Transverse colon (tissue), 4 donors: ENCODE measurements around the gene RALGPS1. TPM values are rescaled to one million over a fixed set of nuclear protein-coding genes. Genes with fewer than 3 reads are reported as not detected.

Experiments used
- DNase-seq: peaks from one replicate; pipeline ENCODE4 v3.0.0-alpha.2; 2019
- H3K27ac ChIP-seq, 4 donors: fragments of 200-600 bp; sonication (generic); 2 replicates each; pipeline ENCODE4 v1.5.1; 2016 to 2018; ENCODE audit warnings: inconsistent platforms in 4 of 4
- H3K27me3 ChIP-seq: fragments of 200-600 bp; sonication (generic); 2 replicates; pipeline ENCODE4 v1.5.1; 2017; ENCODE audit warnings: inconsistent platforms
- H3K36me3 ChIP-seq, 4 donors: fragments of 200-600 bp; sonication (generic); 2 replicates each; pipeline ENCODE4 v1.5.1; 2017 to 2019; ENCODE audit warnings: inconsistent platforms in 4 of 4
- H3K4me1 ChIP-seq, 4 donors: fragments of 200-600 bp; sonication (generic); 2 replicates each; pipeline ENCODE4 v1.5.1; 2017 to 2020; ENCODE audit warnings: inconsistent platforms in 4 of 4
- H3K4me3 ChIP-seq, 4 donors: fragments of 200-600 bp; sonication (generic); 1 replicate in 1 of 4; 2 replicates in 3 of 4; pipeline versions ENCODE4 v1.5.1 to v1.6.1; 2017 to 2019; ENCODE audit warnings: inconsistent platforms in 4 of 4
- H3K9me3 ChIP-seq, 2 donors: fragments of 200-600 bp; sonication (generic); 2 replicates each; pipeline ENCODE4 v1.5.1; 2017 to 2019; ENCODE audit warnings: inconsistent platforms in 2 of 2
- CTCF ChIP-seq, 5 experiments: fragments of 200-600 bp in 3 of 5; fragments of 450-650 bp in 2 of 5; sonication (generic) in 3 of 5; IDR thresholded peaks; 1 replicate in 2 of 5; 2 replicates in 3 of 5; pipeline ENCODE4 v1.5.1; 2016 to 2017; ENCODE audit warnings: antibody characterized with exemption in 5 of 5, inconsistent platforms in 3 of 5, mild to moderate bottlenecking in 2 of 5, moderate library complexity in 1 of 5
- EP300 ChIP-seq: sonication (generic); formaldehyde crosslinking; IDR thresholded peaks from one replicate; pipeline ENCODE4 v1.6.1; 2017; ENCODE audit warnings: antibody characterized with exemption, low read depth
- POLR2A ChIP-seq: fragments of 450-650 bp; IDR thresholded peaks from one replicate; pipeline ENCODE4 v1.6.1; 2016; ENCODE audit warnings: antibody characterized with exemption, mild to moderate bottlenecking, moderate library complexity
- POLR2AphosphoS5 ChIP-seq, 3 donors: sonication (generic); formaldehyde crosslinking; IDR thresholded peaks; one replicate each; pipeline ENCODE4 v1.6.1; 2016; ENCODE audit warnings: antibody characterized with exemption in 3 of 3
- whole genome bisulfite sequencing, 2 donors: methylation state at CpG; one replicate each; pipeline ENCODE4 v1.1.5; 2018; ENCODE audit warnings: low coverage in 1 of 2; 5-methylcytosine and 5-hydroxymethylcytosine counted together
- in situ Hi-C, 4 donors: fragments of 200-750 bp; cut with MboI; loops; one replicate each; pipeline versions ENCODE4 v1.15.0 to v1.15.1; 2017; ENCODE audit warnings: low sequenced_read_pairs in 3 of 4, low pct_ligation_motif_present in 1 of 4, low pct_unique_long_range_greater_than_20kb in 1 of 4
- intact Hi-C: fragments of 100-400 bp; cut with DNase I; formaldehyde crosslinking; loops from one replicate; pipeline ENCODE4 v1.15.1; 2023; ENCODE audit warnings: low total_unique reads
- total RNA-seq, 4 donors: library from RNA; depleted of rRNA; stranded (reverse); fragments of >200 nt; gene quantifications; one replicate each; pipeline ENCODE4 v1.1.0, GENCODE V29; 2016

RALGPS1 gene
- total RNA-seq, 4 donors from 2014 or later, result 46.0 to 119 (median 87.6) TPM

- Histone ChIP-seq H3K36me3 (no peaks in the 10 kb centered on the region), H3K27ac (peak overlapping the region; percentile 80 to 85 (median 82)), H3K4me1 (peaks cover 7 to 42% (median 16%) of the 10 kb centered on the region in 4 donors), H3K9me3 (no peaks in the 10 kb centered on the region), H3K27me3 (no peaks in the 10 kb centered on the region), H3K4me3 (no peak overlapping the region)
- TF ChIP-seq POLR2A, result no peak
- no peak for TF ChIP-seq EP300
- TF ChIP-seq CTCF (IDR thresholded peaks at IDR 0.05), result no peak
- no peak for TF ChIP-seq POLR2AphosphoS5 (IDR thresholded peaks at IDR 0.05)
- in situ Hi-C loops, result no loop called here
- WGBS, 2 donors, result 50 to 82% methylated on average over 1 to 4 of the region's 4 CpGs
- intact Hi-C loops, result no loop called here
- DNase-seq, result no peak
These were observed 220.6 kb downstream of the RALGPS1 start for GRCh38 chr9:127135056-127135745.

DNA sequence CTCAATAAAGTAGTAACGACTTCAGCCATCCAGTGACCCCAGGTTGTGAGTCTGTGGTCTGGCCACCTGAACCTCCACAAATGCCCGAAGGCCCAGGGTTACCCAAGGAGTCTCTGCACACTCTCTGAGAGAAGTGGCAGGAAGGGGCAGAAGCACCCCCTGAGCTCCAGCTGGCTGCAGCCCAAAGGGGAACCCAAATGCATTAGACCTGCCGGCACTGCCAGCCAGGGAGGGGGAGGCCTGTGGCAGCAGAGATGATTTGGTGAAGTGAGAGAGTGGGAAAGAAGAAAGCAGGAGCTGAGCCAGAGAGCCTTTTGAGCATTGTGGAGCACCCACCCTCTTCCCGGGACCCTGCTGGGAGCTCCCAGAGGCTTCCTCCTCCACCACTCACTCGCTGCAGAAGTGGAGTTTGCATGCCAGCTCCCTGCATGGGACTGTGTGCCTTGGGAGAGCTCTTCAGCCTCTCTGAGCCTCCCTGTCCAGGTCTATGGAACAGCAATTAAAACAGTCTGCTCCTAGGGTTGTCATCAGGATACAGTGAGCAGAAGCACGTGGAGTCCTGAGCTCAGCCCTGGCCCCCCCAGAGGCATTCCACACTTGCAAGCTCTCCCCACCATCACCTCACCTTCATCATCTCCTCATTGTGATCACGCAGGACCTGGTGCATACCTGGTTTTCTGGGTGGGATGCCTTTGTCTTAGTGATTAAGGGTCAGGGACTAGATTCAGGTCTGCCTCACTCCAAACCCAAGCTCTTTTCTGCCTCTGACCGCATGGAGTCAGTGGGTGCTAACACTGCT lies 221.7 kb downstream of the RALGPS1 start:
- no peak for DNase-seq
- TF ChIP-seq POLR2A (no peak), EP300 (no peak), CTCF (IDR thresholded peaks at IDR 0.05) (no peak), POLR2AphosphoS5 (IDR thresholded peaks at IDR 0.05) (no peak)
- Histone ChIP-seq H3K27ac (peak overlapping the region in 1 of 4 donors; percentile 80), H3K27me3 (no peaks in the 10 kb centered on the region), H3K4me3 (no peak overlapping the region), H3K36me3 (no peaks in the 10 kb centered on the region), H3K9me3 (no peaks in the 10 kb centered on the region), H3K4me1 (peaks cover 7 to 37% (median 16%) of the 10 kb centered on the region in 4 donors)
- intact Hi-C loops (no loop called here), in situ Hi-C loops (no loop called here)
- 80 to 100% methylated on average over 2 to 8 of the region's 8 CpGs for WGBS, 2 donors

- no peaks in the 10 kb centered on the region for H3K9me3 ChIP-seq
- no peaks in the 10 kb centered on the region for H3K36me3 ChIP-seq
- in situ Hi-C loops (no loop called here), intact Hi-C loops (no loop called here)
- no peak for TF ChIP-seq POLR2AphosphoS5 (IDR thresholded peaks at IDR 0.05)
- no peak for TF ChIP-seq POLR2A
- TF ChIP-seq EP300, result no peak
- no peak for TF ChIP-seq CTCF (IDR thresholded peaks at IDR 0.05)
- no peaks in the 10 kb centered on the region for H3K27me3 ChIP-seq
- H3K4me3 ChIP-seq, result no peak overlapping the region
- peaks cover 7 to 31% (median 16%) of the 10 kb centered on the region in 4 donors for H3K4me1 ChIP-seq
- WGBS, 2 donors, result 83 to 86% methylated on average over 1 to 5 of the region's 5 CpGs
- no peak overlapping the region for H3K27ac ChIP-seq
- DNase-seq, result no peak
These were observed 222.5 kb downstream of the RALGPS1 start for GRCh38 chr9:127136880-127137639.
